Anterior cingulate cortex (tissue), 58 donors: Measurements from ENCODE around the gene NEO1.

Experiments
- DNase-seq, 58 donors: peaks; one replicate each; lab custom pipeline; 2025; lab: John Stamatoyannopoulos, UW

The NEO1 gene, protein sequence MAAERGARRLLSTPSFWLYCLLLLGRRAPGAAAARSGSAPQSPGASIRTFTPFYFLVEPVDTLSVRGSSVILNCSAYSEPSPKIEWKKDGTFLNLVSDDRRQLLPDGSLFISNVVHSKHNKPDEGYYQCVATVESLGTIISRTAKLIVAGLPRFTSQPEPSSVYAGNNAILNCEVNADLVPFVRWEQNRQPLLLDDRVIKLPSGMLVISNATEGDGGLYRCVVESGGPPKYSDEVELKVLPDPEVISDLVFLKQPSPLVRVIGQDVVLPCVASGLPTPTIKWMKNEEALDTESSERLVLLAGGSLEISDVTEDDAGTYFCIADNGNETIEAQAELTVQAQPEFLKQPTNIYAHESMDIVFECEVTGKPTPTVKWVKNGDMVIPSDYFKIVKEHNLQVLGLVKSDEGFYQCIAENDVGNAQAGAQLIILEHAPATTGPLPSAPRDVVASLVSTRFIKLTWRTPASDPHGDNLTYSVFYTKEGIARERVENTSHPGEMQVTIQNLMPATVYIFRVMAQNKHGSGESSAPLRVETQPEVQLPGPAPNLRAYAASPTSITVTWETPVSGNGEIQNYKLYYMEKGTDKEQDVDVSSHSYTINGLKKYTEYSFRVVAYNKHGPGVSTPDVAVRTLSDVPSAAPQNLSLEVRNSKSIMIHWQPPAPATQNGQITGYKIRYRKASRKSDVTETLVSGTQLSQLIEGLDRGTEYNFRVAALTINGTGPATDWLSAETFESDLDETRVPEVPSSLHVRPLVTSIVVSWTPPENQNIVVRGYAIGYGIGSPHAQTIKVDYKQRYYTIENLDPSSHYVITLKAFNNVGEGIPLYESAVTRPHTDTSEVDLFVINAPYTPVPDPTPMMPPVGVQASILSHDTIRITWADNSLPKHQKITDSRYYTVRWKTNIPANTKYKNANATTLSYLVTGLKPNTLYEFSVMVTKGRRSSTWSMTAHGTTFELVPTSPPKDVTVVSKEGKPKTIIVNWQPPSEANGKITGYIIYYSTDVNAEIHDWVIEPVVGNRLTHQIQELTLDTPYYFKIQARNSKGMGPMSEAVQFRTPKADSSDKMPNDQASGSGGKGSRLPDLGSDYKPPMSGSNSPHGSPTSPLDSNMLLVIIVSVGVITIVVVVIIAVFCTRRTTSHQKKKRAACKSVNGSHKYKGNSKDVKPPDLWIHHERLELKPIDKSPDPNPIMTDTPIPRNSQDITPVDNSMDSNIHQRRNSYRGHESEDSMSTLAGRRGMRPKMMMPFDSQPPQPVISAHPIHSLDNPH (N-terminal part only)

DNA sequence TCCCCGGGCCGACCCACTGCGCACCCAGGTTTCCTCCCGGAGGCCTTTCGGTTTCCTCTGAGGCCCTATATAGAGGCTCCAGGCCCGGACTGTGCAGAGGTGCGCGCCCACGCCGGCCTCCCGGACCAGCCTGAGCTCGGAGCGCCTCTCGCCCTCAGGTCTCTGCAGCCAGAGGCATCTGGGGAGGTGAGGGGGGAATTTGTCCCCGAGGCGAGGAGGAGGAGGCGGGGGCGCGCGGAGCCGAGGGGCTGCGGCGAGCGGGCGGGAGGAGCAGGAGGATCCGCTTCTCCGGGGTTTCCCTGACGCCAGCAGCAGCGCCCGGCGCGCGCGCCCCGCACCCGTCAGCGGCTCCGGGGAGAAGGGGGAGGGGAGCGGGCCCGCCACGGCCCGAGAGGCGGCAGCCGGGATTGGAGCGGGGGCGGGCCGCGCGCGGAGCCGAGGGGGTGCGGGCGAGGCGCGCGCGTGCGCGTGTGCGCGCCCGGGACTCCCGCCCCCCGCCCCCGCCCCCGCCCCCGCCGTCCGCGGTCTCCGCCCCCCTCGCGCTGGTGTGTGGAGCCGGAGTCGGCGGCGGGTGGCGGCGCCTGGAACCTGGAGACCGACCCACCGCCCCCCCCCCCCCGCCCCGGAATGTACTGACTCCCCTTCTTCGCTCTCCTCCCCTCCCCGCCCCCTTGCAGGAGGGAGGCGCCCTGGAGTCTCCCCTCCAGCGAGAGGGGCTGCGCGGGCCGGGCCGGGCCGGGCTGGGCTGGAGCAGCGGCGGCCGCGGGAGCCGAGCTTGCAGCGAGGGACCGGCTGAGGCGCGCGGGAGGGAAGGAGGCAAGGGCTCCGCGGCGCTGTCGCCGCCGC, at the start of gene NEO1:
TSS of gene NEO1 (plus strand) at position 657 of the 846 bp plus-strand sequence. CDS start 213 bp downstream, outside the sequence.
- peak; percentile 48 to 97 (median 92) for DNase-seq

DNA sequence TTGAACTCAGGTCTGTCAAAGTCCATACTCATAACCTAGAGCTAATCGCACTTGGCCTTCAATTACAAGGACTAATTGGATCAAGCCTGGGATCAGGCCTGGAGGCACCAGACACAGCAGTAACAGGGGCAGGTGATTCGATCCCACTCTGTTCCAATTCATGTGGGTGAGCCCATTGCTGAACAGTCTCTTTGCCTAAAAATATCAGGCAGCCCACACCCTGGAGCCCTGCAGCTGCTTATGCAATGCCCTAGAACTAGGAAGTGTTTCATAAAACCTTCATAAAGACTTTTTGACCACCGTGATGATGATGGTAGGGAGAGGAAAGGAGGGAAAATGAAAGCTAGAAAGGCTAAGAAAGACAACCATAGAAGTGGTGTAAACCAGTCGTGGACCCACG, 47.8 kb upstream of the NEO1 start:
- DNase-seq, result no peak

DNA sequence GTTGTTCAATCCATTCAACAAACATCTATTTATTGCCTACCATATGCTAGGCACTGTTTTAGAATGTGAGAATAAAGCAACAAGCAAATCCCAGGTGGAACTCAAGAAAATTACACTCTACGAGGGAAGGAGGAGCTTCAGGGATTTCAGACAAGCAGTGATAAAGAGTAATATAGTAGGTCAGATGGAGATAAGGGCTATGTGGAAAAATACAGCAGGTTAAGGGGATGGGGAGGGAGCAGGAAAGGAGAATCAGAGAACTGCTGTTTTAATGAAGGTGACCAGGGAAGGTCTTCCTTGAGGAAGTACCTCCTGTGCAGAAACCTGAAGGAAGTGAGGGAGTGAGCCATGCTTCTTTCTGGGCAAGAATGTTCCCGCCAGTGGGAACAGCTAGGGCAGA, 47.2 kb upstream of the NEO1 start:
- no peak for DNase-seq

DNA sequence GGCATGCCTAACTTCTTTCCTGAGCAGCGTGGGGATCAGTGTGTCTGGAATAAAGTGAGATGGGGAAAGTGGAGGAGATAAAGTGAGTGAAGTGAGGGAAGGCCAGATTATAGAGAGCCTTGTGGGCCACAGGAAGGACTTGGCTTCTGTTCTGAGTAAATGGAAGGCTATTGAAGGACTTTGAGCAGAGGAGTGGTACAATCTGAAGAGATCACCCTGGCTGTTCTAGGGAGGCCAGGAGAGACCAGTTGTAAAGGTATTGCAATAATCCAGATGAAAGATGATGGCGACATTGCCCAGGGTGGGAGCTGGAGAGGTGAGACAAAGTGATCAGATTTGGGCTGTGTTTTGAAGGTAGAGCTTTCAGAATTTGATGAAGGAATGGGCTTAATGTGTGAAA, 46.8 kb upstream of the NEO1 start:
- DNase-seq, result no peak

DNA sequence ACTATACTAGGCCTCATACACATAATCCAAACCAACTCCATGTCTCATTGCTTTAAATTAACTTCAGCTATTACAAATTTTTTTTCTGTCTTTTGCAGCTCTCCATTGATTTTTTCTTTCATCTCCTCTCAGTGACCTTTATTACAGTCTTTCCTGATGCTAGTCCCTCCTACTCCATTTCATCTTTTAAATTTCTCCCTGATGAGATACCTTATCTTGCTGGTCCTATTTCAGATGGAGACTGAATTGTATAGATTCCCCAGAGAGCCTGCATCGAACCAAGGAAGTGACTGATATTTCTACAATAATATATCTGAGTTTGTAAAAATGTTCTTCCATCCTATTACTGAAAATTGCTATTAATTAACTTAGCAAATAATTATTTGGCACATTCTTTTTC, 45.7 kb upstream of the NEO1 start:
- DNase-seq, result no peak

DNA sequence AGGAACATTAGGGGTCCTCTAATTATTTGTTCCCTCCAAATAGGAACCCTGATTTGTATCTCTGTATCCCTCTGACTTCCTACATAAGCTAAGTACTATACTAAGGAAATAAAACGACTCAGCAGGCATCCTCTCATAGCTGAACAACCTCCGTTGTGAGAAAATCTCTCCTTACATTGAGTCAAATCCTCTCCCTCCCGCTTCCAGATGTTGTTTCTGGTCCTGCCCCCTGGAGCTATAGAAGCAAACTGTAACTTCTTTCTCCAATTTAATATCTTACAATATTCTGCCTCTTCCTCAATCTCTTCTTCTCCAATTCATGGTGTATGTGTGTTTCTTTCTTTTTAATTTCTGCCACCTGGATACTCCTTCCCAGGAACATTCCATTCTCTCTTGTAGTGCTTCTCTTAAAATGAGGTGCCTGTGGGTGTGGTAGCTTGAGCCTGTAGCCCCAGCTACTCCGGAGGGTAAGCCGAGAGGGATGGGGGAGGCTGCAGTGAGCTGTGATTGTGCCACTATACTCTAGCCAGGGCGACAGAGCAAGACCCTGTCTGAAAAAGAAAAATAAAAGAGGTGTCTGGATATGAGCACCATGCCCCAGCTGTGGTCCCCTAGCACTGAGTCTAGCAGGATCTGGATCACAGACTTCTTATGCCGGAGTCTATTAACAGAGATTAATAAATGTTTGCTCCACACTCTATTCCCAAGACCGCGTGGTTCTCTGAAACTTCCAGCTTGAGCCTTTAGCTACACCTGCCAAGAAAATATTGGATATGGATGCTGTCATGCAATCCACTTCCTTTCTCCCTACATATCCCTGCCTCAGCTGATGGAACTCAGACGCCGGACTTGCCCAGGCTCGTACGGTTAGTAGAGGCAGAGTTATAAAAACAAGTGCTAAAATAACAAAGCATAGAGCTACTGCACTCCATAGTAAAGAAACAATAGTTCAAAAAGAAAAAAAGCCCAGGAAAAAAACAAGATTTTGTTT, 42.9 kb upstream of the NEO1 start:
- DNase-seq, result no peak

DNA sequence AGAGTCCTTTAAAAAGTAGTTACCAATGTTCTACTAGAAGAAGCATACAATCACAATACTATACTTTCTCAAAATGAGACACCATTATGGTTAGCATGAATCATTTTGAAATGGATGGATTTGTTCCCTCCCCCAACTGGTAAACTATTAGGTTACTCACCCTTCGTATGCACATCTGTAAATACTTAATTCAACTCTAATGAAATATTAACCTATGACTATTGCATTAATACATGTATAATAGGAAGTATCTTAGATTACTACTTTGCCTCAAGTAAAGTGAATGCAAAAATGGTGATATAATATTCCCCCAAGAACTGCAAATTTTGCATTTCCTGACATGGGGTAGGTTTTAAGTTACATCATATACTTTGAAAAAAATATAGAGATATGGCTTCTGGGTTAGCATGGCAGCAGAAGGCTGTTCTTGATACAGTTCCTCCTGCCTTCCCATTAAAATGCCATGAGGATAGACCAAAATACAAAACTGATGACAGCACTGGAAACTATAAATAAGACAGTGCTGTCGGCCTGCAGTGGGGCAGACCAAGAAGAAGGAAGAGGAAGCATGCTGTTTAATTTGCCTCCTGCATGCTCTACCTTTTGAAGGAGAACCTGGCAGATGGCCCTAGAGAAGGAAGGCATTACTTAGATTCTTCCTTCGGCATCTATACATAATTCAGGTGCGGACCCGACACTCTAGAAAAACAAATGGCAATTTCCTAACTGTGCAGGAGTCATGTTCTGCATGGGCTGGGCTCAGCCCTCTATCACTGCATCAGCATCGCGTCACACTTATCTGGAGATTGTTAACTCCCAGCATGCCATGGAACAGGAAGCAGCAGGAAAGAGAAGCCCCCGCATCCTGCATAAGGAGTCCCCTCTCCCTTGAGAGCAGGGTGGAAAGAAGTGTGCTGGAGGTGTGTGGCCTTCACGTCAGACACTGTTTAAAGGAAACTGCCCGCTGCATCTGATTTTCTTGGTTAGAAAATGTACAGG, 41.8 kb upstream of the NEO1 start:
- peak in 1 of 58 donors; percentile 16 for DNase-seq

DNA sequence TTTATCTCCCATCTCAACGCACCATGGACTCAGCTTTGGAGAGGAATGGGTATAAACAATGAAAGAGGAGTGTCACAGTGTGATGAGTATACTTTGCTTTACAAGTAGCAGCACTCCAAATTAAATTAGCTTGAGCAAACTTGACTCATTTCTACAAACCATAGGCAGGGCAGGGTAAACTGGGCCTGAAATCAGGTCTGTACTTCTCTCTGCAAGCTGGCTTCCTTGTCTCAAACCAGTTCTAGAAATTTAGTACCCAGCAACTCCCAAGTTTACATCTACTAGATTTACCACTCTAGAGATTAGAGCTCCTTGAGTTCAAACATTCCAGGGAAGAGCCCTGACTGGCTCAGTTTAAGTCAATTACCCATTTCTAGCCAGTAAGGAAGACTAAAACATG, 37.4 kb upstream of the NEO1 start:
- no peak for DNase-seq

DNA sequence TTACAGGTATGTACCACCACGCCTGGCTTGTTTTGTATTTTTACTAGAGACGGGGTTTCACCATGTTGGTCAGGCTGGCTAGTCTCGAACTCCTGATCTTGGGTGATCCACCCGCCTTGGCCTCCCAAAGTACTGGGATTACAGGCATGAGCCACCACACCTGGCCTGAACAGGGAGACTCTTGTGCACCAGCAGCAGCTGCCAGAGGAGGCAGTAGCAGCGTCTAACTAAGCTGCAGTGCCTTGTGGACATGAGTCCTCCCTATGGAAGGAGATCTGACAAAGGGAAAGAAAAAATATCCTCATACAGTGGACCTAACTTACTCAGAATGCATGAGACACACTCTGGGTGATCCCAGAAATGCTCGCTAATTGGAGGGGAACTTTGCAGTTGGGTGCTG, 36.8 kb upstream of the NEO1 start:
- no peak for DNase-seq

DNA sequence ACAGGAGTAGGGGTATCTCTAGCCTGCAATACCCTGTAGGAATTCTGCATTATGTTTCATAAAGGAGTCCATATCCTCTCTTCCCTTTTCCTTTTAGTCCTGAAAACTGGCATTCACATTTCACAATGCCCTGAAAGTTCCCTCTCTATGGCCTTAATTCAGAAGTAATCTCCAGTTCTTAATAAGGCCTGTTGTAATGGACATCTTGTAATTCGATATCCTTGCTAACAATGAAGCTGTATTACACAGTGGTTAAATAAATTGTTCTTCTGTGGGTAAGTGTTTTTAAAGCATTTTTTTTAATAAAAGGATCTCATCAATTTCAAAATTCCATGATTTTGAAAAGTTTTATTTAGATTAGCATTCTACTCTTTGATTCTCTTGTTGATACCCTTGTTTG, 34.3 kb upstream of the NEO1 start:
- no peak for DNase-seq

DNA sequence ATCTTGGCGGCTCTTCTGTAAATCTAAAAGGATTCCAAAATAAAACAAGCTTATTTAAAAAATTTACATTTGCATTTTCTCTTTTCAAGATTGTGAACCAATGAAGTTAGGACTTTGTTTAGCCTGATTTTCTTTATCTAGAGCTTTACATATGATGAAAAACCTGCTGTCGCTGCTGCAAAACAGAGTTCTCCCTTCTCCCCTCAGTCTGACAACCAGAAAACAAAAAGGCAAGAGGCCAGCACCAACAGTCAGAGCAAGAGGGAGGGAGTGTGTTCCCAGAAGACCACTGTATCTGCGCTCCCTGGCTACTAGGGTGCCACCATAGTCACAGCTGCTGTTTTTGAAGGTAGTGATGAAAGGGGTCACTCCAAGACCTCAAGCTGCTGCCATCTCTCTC, 33.1 kb upstream of the NEO1 start:
- DNase-seq, result no peak

DNA sequence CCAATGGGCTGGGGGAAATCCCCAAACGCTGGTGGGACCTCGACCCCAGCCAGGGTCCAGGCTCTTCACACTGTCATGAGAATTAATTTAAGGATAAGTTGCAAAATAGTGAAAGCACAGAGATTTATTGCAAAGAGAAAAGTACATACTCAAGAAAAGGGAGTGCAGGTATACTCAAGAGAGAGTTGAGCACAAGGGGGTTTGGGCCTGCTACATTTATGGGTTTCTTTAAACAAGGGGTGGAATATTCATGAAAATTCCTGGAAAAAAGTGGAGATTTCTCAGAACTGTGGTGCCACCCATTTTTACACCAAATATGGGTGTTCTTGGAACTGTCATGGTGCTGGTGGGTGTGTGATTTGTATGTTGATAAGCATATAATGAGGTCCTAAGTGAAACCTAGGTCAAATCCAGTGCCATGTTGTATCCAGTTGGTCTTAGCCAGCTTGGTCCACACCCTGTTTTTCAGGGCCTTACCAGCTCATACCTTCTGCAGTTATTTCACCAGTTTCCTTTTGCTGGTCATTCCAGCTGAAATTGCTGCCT, 32.6 kb upstream of the NEO1 start:
- DNase-seq, result no peak

DNA sequence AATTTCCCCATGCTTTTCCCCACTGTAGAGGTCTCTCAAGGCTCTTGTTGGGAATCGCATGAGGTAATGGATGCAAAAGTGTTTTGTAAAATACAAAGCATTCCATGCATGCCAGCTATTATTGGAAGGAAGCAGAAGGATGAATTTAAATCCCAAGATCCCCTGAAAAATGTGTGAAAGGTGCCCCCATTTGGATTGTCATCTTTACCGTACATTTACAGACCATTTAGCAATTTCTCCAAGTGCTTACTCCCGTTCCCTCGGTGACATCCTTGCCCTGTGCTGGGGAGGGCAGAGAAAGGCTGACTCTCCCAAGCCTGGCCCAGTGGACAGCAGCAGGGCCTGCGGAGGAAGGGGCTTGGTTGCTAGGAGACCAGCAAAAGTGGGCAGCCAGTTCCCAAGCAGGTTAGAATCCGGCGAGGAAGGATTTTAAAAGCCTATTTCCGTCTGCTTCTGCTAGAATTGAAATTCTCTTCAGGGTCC, 31.1 kb upstream of the NEO1 start:
- DNase-seq, result peak in 4 of 58 donors; percentile 6 to 31 (median 15)

DNA sequence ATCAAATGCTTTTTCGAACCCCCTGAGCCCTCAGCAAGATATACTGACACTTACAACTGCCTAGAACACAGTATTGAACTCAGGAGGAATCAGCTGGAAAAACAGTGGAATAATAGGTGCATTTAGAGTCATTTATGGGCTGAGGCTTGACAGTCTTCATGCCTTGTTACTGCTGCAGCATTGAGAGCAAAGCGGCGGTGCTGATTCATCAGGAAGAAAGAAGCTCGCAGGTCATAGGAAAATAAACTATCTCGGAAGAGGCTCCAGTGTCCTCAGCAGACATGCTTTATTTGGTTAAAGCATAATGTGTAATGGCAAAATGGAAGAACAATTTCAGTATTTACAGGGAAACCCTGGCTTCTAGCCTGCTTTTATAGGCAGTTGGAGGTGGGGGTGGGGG, 30.1 kb upstream of the NEO1 start:
- DNase-seq, result peak in 1 of 58 donors; percentile 1

DNA sequence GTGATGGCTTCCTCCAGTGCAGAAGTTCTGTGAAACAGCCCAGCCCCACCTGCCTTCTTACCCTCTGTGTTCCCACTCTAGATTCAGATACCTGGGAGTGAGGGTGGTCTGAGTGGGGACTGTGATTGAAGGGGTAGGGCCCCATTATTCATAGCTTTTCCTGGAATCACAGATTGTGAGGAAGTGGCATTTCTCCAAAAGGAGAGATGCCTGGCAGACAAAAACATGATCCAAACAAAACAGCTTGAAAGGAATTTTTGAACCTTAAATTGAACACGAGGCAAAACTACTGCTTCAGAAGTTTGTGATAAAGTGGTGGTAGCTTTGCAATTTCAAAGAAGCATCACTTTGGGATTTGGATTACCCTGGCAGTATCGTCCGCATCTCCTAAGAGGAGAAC, 29.2 kb upstream of the NEO1 start:
- no peak for DNase-seq

DNA sequence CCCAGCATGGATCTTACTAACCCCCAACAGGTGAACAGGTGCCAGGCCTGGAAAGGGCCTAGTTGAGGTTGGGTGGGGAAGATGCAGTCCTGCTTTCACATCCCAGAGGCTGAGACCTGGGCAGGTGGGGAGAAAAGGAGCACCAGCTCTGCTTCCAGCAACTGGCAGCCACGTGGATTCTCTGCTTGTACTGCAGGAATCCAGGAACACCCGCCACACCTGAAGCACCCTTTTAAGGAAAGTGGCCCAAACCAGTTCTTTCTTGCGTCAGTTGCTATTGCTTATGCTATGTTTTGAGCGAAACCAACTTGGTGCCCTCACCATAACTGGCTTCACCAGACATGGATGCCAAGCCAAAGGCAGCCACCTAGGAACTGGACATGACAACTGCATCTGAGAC, 28.1 kb upstream of the NEO1 start:
- DNase-seq, result no peak

DNA sequence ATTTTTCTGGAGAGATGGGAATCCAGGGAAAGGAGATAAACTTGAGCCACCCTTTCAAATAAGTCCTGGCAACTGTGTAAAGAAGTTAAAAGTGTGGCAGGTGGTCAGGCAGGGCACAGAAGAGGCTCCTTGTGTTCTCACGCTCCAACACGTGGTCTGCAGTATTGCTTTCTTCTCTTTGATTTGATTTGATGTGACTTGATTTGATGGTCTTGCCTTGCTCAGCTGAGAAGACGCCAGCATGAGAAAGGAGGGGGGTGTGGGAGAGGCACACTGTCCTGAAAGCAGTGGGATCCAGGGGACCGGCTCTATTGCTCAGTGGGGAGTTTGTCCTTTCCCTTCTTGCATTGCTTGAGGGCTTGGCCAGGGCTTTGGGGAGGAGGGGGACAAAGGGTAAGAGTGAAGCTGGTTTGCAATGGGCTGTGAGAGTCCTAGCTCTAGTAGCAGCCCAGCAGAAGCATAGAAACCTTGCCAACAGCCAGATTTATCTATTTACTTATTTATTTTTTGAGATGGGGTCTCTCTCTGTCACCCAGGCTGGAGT, 25.7 kb upstream of the NEO1 start:
- no peak for DNase-seq
